ENCODE data around the gene CHP1. TPM values are rescaled to one million over a fixed set of nuclear protein-coding genes. Genes with fewer than 3 reads are reported as not detected.

CHP1 gene
- total and polyA plus RNA-seq, 2 of the 8 experiments (the other 6 are each of a cell fraction or from before 2014, with no cell fraction given): 45.2 to 89.0 TPM

GRCh38 chr15:41256103-41256502 is 25.0 kb downstream of the CHP1 start:
- H3K4ac ChIP-seq (replicated peaks; ENCODE audit: insufficient read length, low read depth, low read length): no peak overlapping the region
- no peak overlapping the region for H3K9ac ChIP-seq (replicated peaks in 1 of 4; ENCODE audit: extremely low read depth in 1 of 4, low read depth in 3 of 4, low read length in 3 of 4)
- ChIA-PET CTCF (ENCODE audit: partially characterized antibody) (interaction anchor here (0.8 kb wide), 1 partner anchor 364 kb away, joined by 3 read pairs; no protein-coding TSS in a partner anchor), POLR2A (ENCODE audit: partially characterized antibody) (interaction anchor here (0.6 kb wide), 1 partner anchor 218 kb away, joined by 4 read pairs; no protein-coding TSS in a partner anchor)
- no peak overlapping the region for H3K18ac ChIP-seq (ENCODE audit: extremely low read depth, low read length)
- no peak overlapping the region for H3K23ac ChIP-seq (ENCODE audit: insufficient read length)
- H3K27ac ChIP-seq (ENCODE audit: low read depth, low read length): no peak overlapping the region
- H4K20me1 ChIP-seq (replicated peaks in 1 of 2; ENCODE audit: control insufficient read depth in 1 of 2, insufficient read depth in 2 of 2, low read length in 2 of 2): no peaks in the 10 kb centered on the region
- no peak overlapping the region for H4K91ac ChIP-seq (replicated peaks; ENCODE audit: insufficient read length, low read length)
- no peak for FAIRE-seq
- no peak overlapping the region for H3K56ac ChIP-seq (replicated peaks; ENCODE audit: insufficient read length, low read depth, low read length)
- no peak overlapping the region for H2BK15ac ChIP-seq (ENCODE audit: low read length)
- H3K79me2 ChIP-seq (ENCODE audit: control insufficient read depth in 1 of 2, insufficient read depth in 2 of 2, low read length in 2 of 2): no peaks in the 10 kb centered on the region
- no peak for DNase-seq (ENCODE audit: low read depth in 1 of 2, low spot score in 2 of 2)
- no peak overlapping the region for H2BK120ac ChIP-seq (replicated peaks; ENCODE audit: low read depth, low read length)
- H3K79me1 ChIP-seq (ENCODE audit: low read depth, low read length): no peaks in the 10 kb centered on the region
- H4K8ac ChIP-seq (ENCODE audit: extremely low read depth, insufficient read depth, low read length): no peak overlapping the region
- no peaks in the 10 kb centered on the region for H3K23me2 ChIP-seq (ENCODE audit: low read depth, low read length)
- no peak overlapping the region for H2BK20ac ChIP-seq (ENCODE audit: low read length)
- no peak overlapping the region for H2BK5ac ChIP-seq (ENCODE audit: low read depth, low read length)
- H2BK12ac ChIP-seq (ENCODE audit: low read depth, low read length): no peak overlapping the region
- no peak overlapping the region for H3K14ac ChIP-seq (ENCODE audit: insufficient read length)
- no peak overlapping the region for H2AFZ ChIP-seq (ENCODE audit: low read length)
- TF ChIP-seq EP300 (IDR thresholded peaks at IDR 0.05; ENCODE audit: borderline replicate concordance in 1 of 2, low read depth in 2 of 2, low read length in 2 of 2): no peak
- no peak for TF ChIP-seq TAF7 (optimal IDR thresholded peaks at IDR 0.05; ENCODE audit: borderline replicate concordance, low read depth, low read length)
- no peak for TF ChIP-seq FOSL1 (IDR thresholded peaks at IDR 0.05; ENCODE audit: insufficient read depth, low read depth, low read length)
- no peak for TF ChIP-seq POLR2AphosphoS5 (IDR thresholded peaks at IDR 0.05; ENCODE audit: low read depth, low read length)
- TF ChIP-seq POLR2A (IDR thresholded peaks at IDR 0.05; ENCODE audit: control extremely low read depth in 1 of 2, low read depth in 2 of 2, low read length in 2 of 2): no peak
- no peak for TF ChIP-seq JUND (IDR thresholded peaks at IDR 0.05; ENCODE audit: low read length)
- no peak for TF ChIP-seq SIRT6 (IDR thresholded peaks at IDR 0.05; ENCODE audit: low read length)
- TF ChIP-seq CHD1 (IDR thresholded peaks at IDR 0.05; ENCODE audit: low read depth, low read length): no peak
- no peak for TF ChIP-seq KDM5A (IDR thresholded peaks at IDR 0.05; ENCODE audit: low read length)
- no peak for TF ChIP-seq BCL11A (IDR thresholded peaks at IDR 0.05; ENCODE audit: low read depth in 2 of 2, low read length in 2 of 2)
- TF ChIP-seq GABPA (IDR thresholded peaks at IDR 0.05; ENCODE audit: borderline replicate concordance, insufficient read depth, low read length): no peak
- no peak for TF ChIP-seq ATF3 (IDR thresholded peaks at IDR 0.05; ENCODE audit: insufficient read depth, low read depth, low read length)
- no peak for TF ChIP-seq EGR1 (IDR thresholded peaks at IDR 0.05; ENCODE audit: borderline replicate concordance, low read depth, low read length)
- no peak overlapping the region for H3K4me2 ChIP-seq (ENCODE audit: insufficient read depth in 1 of 2, low read depth in 2 of 2, low read length in 2 of 2)
- no peak overlapping the region for H2AK5ac ChIP-seq (ENCODE audit: low read depth, low read length)
- H3K4me3 ChIP-seq (ENCODE audit: extremely low read depth in 1 of 4, insufficient read depth in 2 of 4, low read depth in 3 of 4, low read length in 4 of 4): no peak overlapping the region
- 95% methylated on average over 3 of the region's 3 CpGs; no CpG with 5 or more reads in 1 of the 2 experiments for WGBS, 2 experiments (ENCODE audit: extremely low coverage in 1 of 2, insufficient coverage in 1 of 2, insufficient read length in 1 of 2, insufficient replicate concordance in 2 of 2, low coverage in 1 of 2, low lambda C conversion rate in 2 of 2, missing lambda C conversion rate in 1 of 2)
- no peaks in the 10 kb centered on the region for H3K9me3 ChIP-seq (ENCODE audit: insufficient read depth in 2 of 2, low read depth in 1 of 2, low read length in 1 of 2)
- H3K36me3 ChIP-seq (ENCODE audit: control insufficient read depth in 2 of 4, insufficient read depth in 4 of 4, low read length in 3 of 4): peaks cover 0 to 6% (median 0%) of the 10 kb centered on the region in 4 experiments; a peak in 2 of 8 replicates
- H3K27me3 ChIP-seq (replicated peaks in 1 of 4; ENCODE audit: control insufficient read depth in 3 of 4, extremely low read depth in 1 of 4, insufficient read depth in 3 of 4, low read length in 3 of 4): no peaks in the 10 kb centered on the region
- no peak overlapping the region for H4K5ac ChIP-seq (ENCODE audit: insufficient read length, low read depth, low read length)
- no peaks in the 10 kb centered on the region for H3K4me1 ChIP-seq (replicated peaks in 1 of 4; ENCODE audit: control insufficient read depth in 3 of 4, insufficient read depth in 4 of 4, low read length in 3 of 4)
